KOPT-K1 (cell line): ENCODE measurements around the gene ARF3.

ENCODE experiments used
- H3K27ac ChIP-seq: fragments of 200-600 bp; sonication (generic); 2 replicates; pipeline ENCODE4 v1.5.1; 2016; ENCODE audit warnings: antibody characterized with exemption, mild to moderate bottlenecking, low read depth, low read length; ENCODE audit not compliant: poor library complexity, severe bottlenecking
- H3K36me3 ChIP-seq: fragments of 200-600 bp; sonication (generic); 2 replicates; pipeline ENCODE4 v1.5.1; 2017; ENCODE audit warnings: antibody characterized with exemption, mild to moderate bottlenecking, low read length, moderate library complexity; ENCODE audit not compliant: insufficient read depth
- H3K9me3 ChIP-seq: fragments of 200-600 bp; sonication (generic); 2 replicates; pipeline ENCODE4 v1.5.1; 2017; ENCODE audit warnings: antibody characterized with exemption, low read length, mild to moderate bottlenecking; ENCODE audit not compliant: insufficient read depth, poor library complexity, severe bottlenecking

The ARF3 gene

GRCh38 chr12:48988030-48988649 lies 30.9 kb upstream of the ARF3 start:
- no peak overlapping the region for H3K27ac ChIP-seq
- H3K36me3 ChIP-seq: no peaks in the 10 kb centered on the region
- H3K9me3 ChIP-seq: no peaks in the 10 kb centered on the region

DNA sequence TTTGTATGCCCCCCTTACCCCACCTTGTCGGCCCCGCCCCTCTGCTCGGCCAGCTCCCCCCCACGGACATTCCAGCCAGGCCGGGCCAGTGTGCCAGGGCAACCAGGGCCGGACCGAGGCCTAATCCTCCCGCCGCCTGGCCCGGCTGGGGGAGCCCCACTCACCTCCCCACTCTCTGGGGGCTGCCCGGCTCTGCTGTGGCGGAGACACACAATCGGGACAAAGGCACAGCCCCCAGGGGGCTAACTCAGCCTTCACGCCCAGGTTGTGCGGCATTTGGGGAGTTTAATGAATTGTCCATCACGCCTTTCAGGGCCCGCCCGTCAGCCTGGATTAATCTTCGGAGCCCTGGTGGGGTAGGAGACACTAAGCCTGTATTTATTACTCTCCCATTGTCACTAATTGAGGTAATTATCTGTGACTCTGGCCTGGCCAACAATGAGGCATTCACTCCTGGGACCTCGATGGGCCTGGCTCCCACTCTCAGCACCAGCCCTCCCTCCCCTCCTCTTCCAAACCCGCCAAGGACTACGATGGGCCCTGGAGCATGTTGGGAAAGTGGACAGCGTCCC lies 29.5 kb upstream of the ARF3 start:
- Histone ChIP-seq H3K27ac (no peak overlapping the region), H3K9me3 (no peaks in the 10 kb centered on the region), H3K36me3 (no peaks in the 10 kb centered on the region)

DNA sequence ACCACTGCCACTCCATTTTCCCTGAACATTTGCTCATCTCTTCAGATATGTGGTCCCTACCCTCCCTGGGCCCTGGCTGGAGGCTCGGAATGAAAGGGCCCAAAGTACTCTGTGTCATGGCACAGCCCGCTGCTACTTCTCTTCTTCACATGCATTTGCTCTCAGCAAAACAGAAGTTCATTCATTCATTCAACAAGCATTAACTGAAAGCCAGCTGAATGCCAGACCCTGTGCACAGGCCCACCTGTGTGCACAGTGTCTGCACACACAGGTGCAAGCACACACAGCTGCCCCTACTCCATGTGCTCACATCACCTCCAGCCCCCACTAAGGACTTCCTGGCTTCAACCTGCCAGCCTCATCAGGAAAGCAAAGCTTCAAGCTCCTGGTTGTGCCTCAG lies 28.6 kb upstream of the ARF3 start:
- no peaks in the 10 kb centered on the region for H3K36me3 ChIP-seq
- no peak overlapping the region for H3K27ac ChIP-seq
- H3K9me3 ChIP-seq: no peaks in the 10 kb centered on the region

DNA sequence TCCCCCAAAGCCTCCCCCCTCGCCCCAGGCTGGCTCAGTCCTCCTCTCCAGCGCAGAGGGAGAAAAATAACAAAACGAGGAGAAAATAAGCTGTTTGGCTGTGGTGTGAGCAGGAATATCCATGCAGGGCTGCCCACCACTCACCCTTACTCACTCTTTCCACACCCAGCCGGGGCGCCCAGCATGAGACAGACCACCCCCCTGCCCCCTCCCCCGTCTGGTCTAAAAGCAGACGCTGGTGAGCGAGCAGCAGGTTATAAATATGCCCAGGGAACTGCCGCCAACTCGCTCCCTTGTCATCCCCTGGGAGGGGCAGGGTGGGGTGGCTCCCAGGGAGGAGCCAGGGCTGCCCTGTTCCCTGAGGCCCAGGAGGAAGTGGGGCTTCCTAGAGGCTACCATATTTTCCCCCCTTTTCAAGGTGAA lies 28.2 kb upstream of the ARF3 start:
- Histone ChIP-seq H3K36me3 (no peaks in the 10 kb centered on the region), H3K27ac (no peak overlapping the region), H3K9me3 (no peaks in the 10 kb centered on the region)

DNA sequence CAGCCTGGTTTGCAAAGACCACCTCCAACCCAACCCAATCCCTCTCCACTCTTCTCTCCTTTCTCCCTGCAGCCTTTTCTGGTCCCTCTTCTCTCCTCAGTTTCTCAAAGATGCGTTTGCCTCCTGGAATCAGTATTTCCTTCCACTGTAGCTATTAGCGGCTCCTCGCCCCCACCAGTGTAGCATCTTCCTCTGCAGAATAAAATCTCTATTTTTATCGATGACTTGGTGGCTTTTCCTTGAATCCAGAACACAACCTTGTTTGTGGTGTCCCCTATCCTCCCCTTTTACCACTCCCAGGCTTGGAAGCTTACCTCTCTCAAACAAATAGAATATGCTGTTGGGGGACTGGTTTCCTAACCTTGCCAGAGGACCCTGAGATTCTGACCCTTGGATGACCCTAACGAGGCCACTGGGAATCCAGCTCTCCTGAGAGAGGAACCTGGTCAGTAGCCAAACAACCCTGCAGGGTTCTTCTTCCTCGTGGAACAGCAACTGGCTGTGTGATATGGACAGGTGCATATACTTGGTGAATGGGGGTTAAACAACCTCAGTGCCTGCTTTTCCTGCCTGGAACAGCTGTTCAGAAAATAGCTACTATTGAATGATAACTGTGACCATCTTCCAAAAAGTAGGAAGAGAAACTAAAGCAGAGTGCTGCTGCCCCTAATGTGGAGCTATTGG lies 25.3 kb upstream of the ARF3 start:
- no peaks in the 10 kb centered on the region for H3K36me3 ChIP-seq
- H3K27ac ChIP-seq: no peak overlapping the region
- no peaks in the 10 kb centered on the region for H3K9me3 ChIP-seq

GRCh38 chr12:48981757-48982157 lies 24.5 kb upstream of the ARF3 start:
- H3K36me3 ChIP-seq: no peaks in the 10 kb centered on the region
- no peak overlapping the region for H3K27ac ChIP-seq
- H3K9me3 ChIP-seq: no peaks in the 10 kb centered on the region

GRCh38 chr12:48980953-48981756 lies 23.9 kb upstream of the ARF3 start:
- Histone ChIP-seq H3K9me3 (no peaks in the 10 kb centered on the region), H3K27ac (no peak overlapping the region), H3K36me3 (no peaks in the 10 kb centered on the region)

DNA sequence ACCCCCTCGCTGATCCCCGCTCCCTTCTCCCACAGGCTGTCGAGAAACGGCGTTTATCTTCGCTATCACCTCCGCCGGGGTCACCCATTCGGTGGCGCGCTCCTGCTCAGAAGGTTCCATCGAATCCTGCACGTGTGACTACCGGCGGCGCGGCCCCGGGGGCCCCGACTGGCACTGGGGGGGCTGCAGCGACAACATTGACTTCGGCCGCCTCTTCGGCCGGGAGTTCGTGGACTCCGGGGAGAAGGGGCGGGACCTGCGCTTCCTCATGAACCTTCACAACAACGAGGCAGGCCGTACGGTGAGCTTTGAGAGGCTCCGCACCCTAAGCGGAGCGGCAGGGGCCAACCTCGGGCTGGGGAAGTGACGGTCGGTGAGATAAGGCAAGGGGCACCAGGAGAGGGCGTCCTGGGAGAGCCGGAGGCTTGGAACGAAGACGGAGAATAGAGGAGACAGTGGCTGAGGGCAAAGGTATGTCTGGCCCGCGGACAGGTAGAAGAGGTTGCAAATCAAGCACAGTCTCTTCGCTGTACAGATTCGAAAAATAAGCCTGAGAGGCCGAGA lies 23.2 kb upstream of the ARF3 start:
- H3K9me3 ChIP-seq: no peaks in the 10 kb centered on the region
- H3K36me3 ChIP-seq: no peaks in the 10 kb centered on the region
- no peak overlapping the region for H3K27ac ChIP-seq

DNA sequence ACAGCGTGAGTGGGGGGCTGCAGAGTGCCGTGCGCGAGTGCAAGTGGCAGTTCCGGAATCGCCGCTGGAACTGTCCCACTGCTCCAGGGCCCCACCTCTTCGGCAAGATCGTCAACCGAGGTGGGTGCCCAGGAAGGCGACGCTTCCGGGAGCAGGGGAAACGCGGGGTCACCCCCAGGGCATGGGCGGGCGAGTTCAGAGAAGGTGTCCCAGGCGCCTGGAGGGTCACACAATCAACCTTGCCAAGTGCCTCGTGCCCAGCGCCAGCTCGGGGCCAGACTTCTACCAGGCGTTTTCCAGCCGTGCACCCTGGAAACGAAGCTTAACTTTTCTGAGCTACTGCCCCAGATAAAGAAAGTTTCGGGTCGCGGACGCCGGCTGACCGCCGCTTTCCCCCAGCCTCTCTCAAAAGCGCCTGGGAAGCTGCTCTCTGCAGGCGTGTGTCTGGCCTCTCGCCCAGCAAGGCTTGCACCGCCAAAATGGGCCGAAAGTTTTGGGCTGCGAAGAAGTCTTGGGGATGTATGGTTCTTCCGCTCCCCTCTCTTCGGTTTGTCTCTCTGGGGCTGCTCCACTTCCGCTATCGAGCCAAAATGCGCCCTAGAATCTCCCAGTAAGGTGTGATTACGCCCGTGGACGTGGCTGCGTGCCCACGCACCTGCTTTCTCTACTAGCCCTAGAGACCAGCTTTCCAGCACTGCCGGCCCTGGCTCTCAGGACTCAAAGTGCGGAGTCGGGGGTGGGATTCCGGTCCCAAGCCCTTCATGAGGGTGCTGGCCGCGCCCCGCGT lies 22.5 kb upstream of the ARF3 start:
- Histone ChIP-seq H3K36me3 (no peaks in the 10 kb centered on the region), H3K9me3 (no peaks in the 10 kb centered on the region), H3K27ac (no peak overlapping the region)

GRCh38 chr12:48978741-48979601 lies 21.7 kb upstream of the ARF3 start:
- H3K36me3 ChIP-seq: no peaks in the 10 kb centered on the region
- no peak overlapping the region for H3K27ac ChIP-seq
- no peaks in the 10 kb centered on the region for H3K9me3 ChIP-seq

DNA sequence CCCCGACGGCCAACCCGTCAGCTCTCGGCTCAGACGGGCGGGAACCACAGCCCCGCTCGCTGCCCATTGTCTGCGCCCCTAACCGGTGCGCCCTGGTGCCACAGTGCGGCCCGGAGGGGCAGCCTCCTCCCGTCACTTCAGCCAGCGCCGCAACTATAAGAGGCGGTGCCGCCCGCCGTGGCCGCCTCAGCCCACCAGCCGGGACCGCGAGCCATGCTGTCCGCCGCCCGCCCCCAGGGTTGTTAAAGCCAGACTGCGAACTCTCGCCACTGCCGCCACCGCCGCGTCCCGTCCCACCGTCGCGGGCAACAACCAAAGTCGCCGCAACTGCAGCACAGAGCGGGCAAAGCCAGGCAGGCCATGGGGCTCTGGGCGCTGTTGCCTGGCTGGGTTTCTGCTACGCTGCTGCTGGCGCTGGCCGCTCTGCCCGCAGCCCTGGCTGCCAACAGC lies 21.0 kb upstream of the ARF3 start, which contains the start of gene WNT1:
TSS of gene WNT1 (plus strand) at position 32 of the 450 bp plus-strand sequence. CDS start at position 361, 329 bp downstream.
- no peak within 1 kb of the TSS for H3K27ac ChIP-seq
- no peaks in the 10 kb centered on the region for H3K36me3 ChIP-seq
- no peaks in the 10 kb centered on the region for H3K9me3 ChIP-seq

GRCh38 chr12:48977290-48978281 lies 20.3 kb upstream of the ARF3 start:
- Histone ChIP-seq H3K27ac (no peak overlapping the region), H3K9me3 (no peaks in the 10 kb centered on the region), H3K36me3 (no peaks in the 10 kb centered on the region)
